ENCODE measurements around the gene LRRC32.

GRCh38 chr11:76693806-76694205 lies 23.3 kb upstream of the LRRC32 start:
- TF ChIP-seq EZH2 (IDR thresholded peaks at IDR 0.05; ENCODE audit: low read length, missing control alignments) (no peak), CTCF (conservative IDR thresholded peaks at IDR 0.05 in 1 of 2, IDR thresholded peaks at IDR 0.05 in 1 of 2; ENCODE audit: low read depth in 1 of 2, low read length in 2 of 2) (no peak)
